ENCODE data around the gene RBL2. TPM values are rescaled to one million over a fixed set of nuclear protein-coding genes. Genes with fewer than 3 reads are reported as not detected.

RBL2 gene
- total and polyA plus RNA-seq, 7 donors, result 25.0 to 113 (median 74.9) TPM

GRCh38 chr16:53456625-53457024 lies 22.4 kb downstream of the RBL2 start:
- Histone ChIP-seq H3K27ac (no peak overlapping the region), H3K27me3 (no peaks in the 10 kb centered on the region), H3K4me3 (no peak overlapping the region), H3K4me1 (no peaks in the 10 kb centered on the region), H3K9me3 (no peaks in the 10 kb centered on the region), H3K36me3 (peaks cover 0 to 99% (median 43%) of the 10 kb centered on the region in 4 donors)
- 62 to 93% methylated on average over 2 of the region's 2 CpGs for WGBS, 2 donors
- DNase-seq, result no peak
- intact Hi-C loops (cut with DNase I), result no loop called here
- TF ChIP-seq POLR2A (IDR thresholded peaks at IDR 0.05) (no peak), CTCF (IDR thresholded peaks at IDR 0.05) (no peak), POLR2AphosphoS5 (IDR thresholded peaks at IDR 0.05) (no peak), EP300 (IDR thresholded peaks at IDR 0.05) (no peak)

GRCh38 chr16:53457670-53458069 lies 23.4 kb downstream of the RBL2 start:
- no peak overlapping the region for H3K27ac ChIP-seq
- H3K9me3 ChIP-seq, result no peaks in the 10 kb centered on the region
- intact Hi-C loops (cut with DNase I), result no loop called here
- TF ChIP-seq EP300 (IDR thresholded peaks at IDR 0.05) (no peak), POLR2AphosphoS5 (IDR thresholded peaks at IDR 0.05) (no peak), CTCF (IDR thresholded peaks at IDR 0.05) (no peak), POLR2A (IDR thresholded peaks at IDR 0.05) (no peak)
- 66 to 79% methylated on average over 2 of the region's 2 CpGs for WGBS, 2 donors
- no peak overlapping the region for H3K4me3 ChIP-seq
- H3K36me3 ChIP-seq, result peaks cover 0 to 99% (median 38%) of the 10 kb centered on the region in 4 donors
- H3K27me3 ChIP-seq, result no peaks in the 10 kb centered on the region
- H3K4me1 ChIP-seq, result no peaks in the 10 kb centered on the region
- no peak for DNase-seq

- peaks cover 0 to 98% (median 38%) of the 10 kb centered on the region in 4 donors for H3K36me3 ChIP-seq
- intact Hi-C loops (cut with DNase I), result no loop called here
- 94% methylated on average over 8 of the region's 8 CpGs for WGBS, 2 donors
- no peaks in the 10 kb centered on the region for H3K4me1 ChIP-seq
- H3K27me3 ChIP-seq, result no peaks in the 10 kb centered on the region
- no peak for DNase-seq
- no peak overlapping the region for H3K4me3 ChIP-seq
- no peak overlapping the region for H3K27ac ChIP-seq
- H3K9me3 ChIP-seq, result no peaks in the 10 kb centered on the region
- TF ChIP-seq EP300 (IDR thresholded peaks at IDR 0.05), result no peak
Observed at GRCh38 chr16:53458635-53459034, 24.4 kb downstream of the RBL2 start.

- WGBS, 2 donors, result 67 to 74% methylated on average over 6 of the region's 6 CpGs
- Histone ChIP-seq H3K4me1 (no peaks in the 10 kb centered on the region), H3K9me3 (no peaks in the 10 kb centered on the region), H3K27me3 (no peaks in the 10 kb centered on the region), H3K4me3 (no peak overlapping the region), H3K27ac (no peak overlapping the region), H3K36me3 (peaks cover 3 to 95% (median 25%) of the 10 kb centered on the region in 4 donors)
- no peak for TF ChIP-seq POLR2A (IDR thresholded peaks at IDR 0.05)
- no peak for TF ChIP-seq EP300 (IDR thresholded peaks at IDR 0.05)
- no peak for TF ChIP-seq POLR2AphosphoS5 (IDR thresholded peaks at IDR 0.05)
- TF ChIP-seq CTCF (IDR thresholded peaks at IDR 0.05), result no peak
- no peak for DNase-seq
- intact Hi-C loops (cut with DNase I), result no loop called here
Observed at GRCh38 chr16:53465606-53466280, 31.5 kb downstream of the RBL2 start.

GRCh38 chr16:53476867-53477266 lies 42.6 kb downstream of the RBL2 start:
- Histone ChIP-seq H3K4me1 (no peaks in the 10 kb centered on the region), H3K4me3 (no peak overlapping the region), H3K36me3 (peaks cover 9 to 74% (median 28%) of the 10 kb centered on the region in 4 donors), H3K27me3 (no peaks in the 10 kb centered on the region), H3K27ac (no peak overlapping the region), H3K9me3 (no peaks in the 10 kb centered on the region)
- intact Hi-C loops (cut with DNase I), result no loop called here
- no peak for DNase-seq
- 82 to 85% methylated on average over 2 of the region's 2 CpGs for WGBS, 2 donors
- TF ChIP-seq EP300 (IDR thresholded peaks at IDR 0.05) (no peak), CTCF (IDR thresholded peaks at IDR 0.05) (no peak)

Measured in sigmoid colon (tissue), 7 donors.